ENCODE measurements around the gene APOA5. TPM values are rescaled to one million over a fixed set of nuclear protein-coding genes. Genes with fewer than 3 reads are reported as not detected.

The APOA5 gene
- total RNA-seq, 2 donors from 2014 or later = not detected

GRCh38 chr11:116796548-116796947, 4.9 kb upstream of the APOA5 start:
- TF ChIP-seq CTCF (IDR thresholded peaks at IDR 0.05) = no peak
- DNase-seq (ENCODE audit: low spot score) (no peak), ATAC-seq (ENCODE audit: insufficient number of reproducible peaks, low FRiP score, low read depth) (no peak)
- Histone ChIP-seq H3K4me1 (ENCODE audit: control insufficient read depth in 1 of 2, low read depth in 2 of 2) (peaks cover 0 to 1% of the 10 kb centered on the region in 2 donors), H3K36me3 (no peaks in the 10 kb centered on the region), H3K9me3 (no peaks in the 10 kb centered on the region), H3K27me3 (replicated peaks; ENCODE audit: insufficient read depth) (no peaks in the 10 kb centered on the region), H3K4me3 (no peak overlapping the region), H3K27ac (no peak overlapping the region)

GRCh38 chr11:116794851-116795250, 3.2 kb upstream of the APOA5 start:
- DNase-seq (ENCODE audit: low spot score) = no peak
- no peak for TF ChIP-seq CTCF (IDR thresholded peaks at IDR 0.05)
- H3K9me3 ChIP-seq = no peaks in the 10 kb centered on the region
- H3K36me3 ChIP-seq = no peaks in the 10 kb centered on the region
- ATAC-seq (ENCODE audit: insufficient number of reproducible peaks, low FRiP score, low read depth) = no peak
- no peak overlapping the region for H3K4me3 ChIP-seq
- no peak overlapping the region for H3K27ac ChIP-seq
- no peaks in the 10 kb centered on the region for H3K27me3 ChIP-seq (replicated peaks; ENCODE audit: insufficient read depth)
- peaks cover 0 to 8% of the 10 kb centered on the region in 2 donors for H3K4me1 ChIP-seq (ENCODE audit: control insufficient read depth in 1 of 2, low read depth in 2 of 2)

GRCh38 chr11:116793772-116794097, 2.1 kb upstream of the APOA5 start:
- no peaks in the 10 kb centered on the region for H3K9me3 ChIP-seq
- no peak overlapping the region for H3K4me3 ChIP-seq
- no peaks in the 10 kb centered on the region for H3K27me3 ChIP-seq (replicated peaks; ENCODE audit: insufficient read depth)
- no peak for ATAC-seq (ENCODE audit: insufficient number of reproducible peaks, low FRiP score, low read depth)
- TF ChIP-seq CTCF (IDR thresholded peaks at IDR 0.05) = no peak
- no peak overlapping the region for H3K27ac ChIP-seq
- no peaks in the 10 kb centered on the region for H3K36me3 ChIP-seq
- peaks cover 0 to 11% of the 10 kb centered on the region in 2 donors for H3K4me1 ChIP-seq (ENCODE audit: control insufficient read depth in 1 of 2, low read depth in 2 of 2)
- DNase-seq (ENCODE audit: low spot score) = no peak

- Histone ChIP-seq H3K4me1 (ENCODE audit: control insufficient read depth in 1 of 2, low read depth in 2 of 2) (peaks cover 2 to 16% of the 10 kb centered on the region in 2 donors), H3K27me3 (replicated peaks; ENCODE audit: insufficient read depth) (no peaks in the 10 kb centered on the region), H3K9me3 (no peaks in the 10 kb centered on the region), H3K27ac (no peak overlapping the region), H3K4me3 (no peak overlapping the region), H3K36me3 (no peaks in the 10 kb centered on the region)
- DNase-seq (ENCODE audit: low spot score) (no peak), ATAC-seq (ENCODE audit: insufficient number of reproducible peaks, low FRiP score, low read depth) (no peak)
- TF ChIP-seq CTCF (IDR thresholded peaks at IDR 0.05) = no peak
Observed at GRCh38 chr11:116792869-116793771, 1.4 kb upstream of the APOA5 start.

- TF ChIP-seq CTCF (IDR thresholded peaks at IDR 0.05) = no peak
Observed at GRCh38 chr11:116792144-116792868, 627 bp upstream of the APOA5 start.

More at GRCh38 chr11:116792144-116792868, 627 bp upstream of the APOA5 start:
- no peaks in the 10 kb centered on the region for H3K27me3 ChIP-seq (replicated peaks; ENCODE audit: insufficient read depth)
- no peaks in the 10 kb centered on the region for H3K36me3 ChIP-seq
- H3K4me3 ChIP-seq = no peak overlapping the region
- H3K9me3 ChIP-seq = no peaks in the 10 kb centered on the region
- ATAC-seq (ENCODE audit: insufficient number of reproducible peaks, low FRiP score, low read depth) = no peak
- H3K27ac ChIP-seq = no peak overlapping the region
- peaks cover 2 to 17% of the 10 kb centered on the region in 2 donors for H3K4me1 ChIP-seq (ENCODE audit: control insufficient read depth in 1 of 2, low read depth in 2 of 2)
- no peak for DNase-seq (ENCODE audit: low spot score)

All from thoracic aorta (tissue), 2 donors.